Sigmoid colon (tissue), 4 donors: Measurements from ENCODE around the gene TMEM213.

ENCODE experiments used
- EP300 ChIP-seq, 4 donors: sonication (generic); formaldehyde crosslinking; IDR thresholded peaks; one replicate each; pipeline ENCODE4 v1.6.1; 2017; ENCODE audit warnings: antibody characterized with exemption in 4 of 4
- POLR2A ChIP-seq, 2 donors: fragments of 450-650 bp; IDR thresholded peaks; one replicate each; pipeline ENCODE4 v1.6.1; 2016; ENCODE audit warnings: antibody characterized with exemption in 2 of 2, mild to moderate bottlenecking in 2 of 2, moderate library complexity in 2 of 2
- TF ChIP-seq, protein P1 (sequence below), 4 experiments: fragments of 450-650 bp in 3 of 4; fragments of 200-600 bp in 1 of 4; IDR thresholded peaks; one replicate each; pipeline ENCODE4 v1.5.1; 2016 to 2019; ENCODE audit warnings: antibody characterized with exemption in 4 of 4, mild to moderate bottlenecking in 3 of 4, moderate library complexity in 2 of 4

- TF ChIP-seq, protein P1, sequence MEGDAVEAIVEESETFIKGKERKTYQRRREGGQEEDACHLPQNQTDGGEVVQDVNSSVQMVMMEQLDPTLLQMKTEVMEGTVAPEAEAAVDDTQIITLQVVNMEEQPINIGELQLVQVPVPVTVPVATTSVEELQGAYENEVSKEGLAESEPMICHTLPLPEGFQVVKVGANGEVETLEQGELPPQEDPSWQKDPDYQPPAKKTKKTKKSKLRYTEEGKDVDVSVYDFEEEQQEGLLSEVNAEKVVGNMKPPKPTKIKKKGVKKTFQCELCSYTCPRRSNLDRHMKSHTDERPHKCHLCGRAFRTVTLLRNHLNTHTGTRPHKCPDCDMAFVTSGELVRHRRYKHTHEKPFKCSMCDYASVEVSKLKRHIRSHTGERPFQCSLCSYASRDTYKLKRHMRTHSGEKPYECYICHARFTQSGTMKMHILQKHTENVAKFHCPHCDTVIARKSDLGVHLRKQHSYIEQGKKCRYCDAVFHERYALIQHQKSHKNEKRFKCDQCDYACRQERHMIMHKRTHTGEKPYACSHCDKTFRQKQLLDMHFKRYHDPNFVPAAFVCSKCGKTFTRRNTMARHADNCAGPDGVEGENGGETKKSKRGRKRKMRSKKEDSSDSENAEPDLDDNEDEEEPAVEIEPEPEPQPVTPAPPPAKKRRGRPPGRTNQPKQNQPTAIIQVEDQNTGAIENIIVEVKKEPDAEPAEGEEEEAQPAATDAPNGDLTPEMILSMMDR (IDR thresholded peaks at IDR 0.05), result no peak
- no peak for TF ChIP-seq POLR2A (IDR thresholded peaks at IDR 0.05)
- no peak for TF ChIP-seq EP300 (IDR thresholded peaks at IDR 0.05)
These were observed 24.6 kb upstream of the TMEM213 start for GRCh38 chr7:138773176-138773575.
